Measurements from ENCODE around the gene TRABD2A.

TRABD2A gene

DNA sequence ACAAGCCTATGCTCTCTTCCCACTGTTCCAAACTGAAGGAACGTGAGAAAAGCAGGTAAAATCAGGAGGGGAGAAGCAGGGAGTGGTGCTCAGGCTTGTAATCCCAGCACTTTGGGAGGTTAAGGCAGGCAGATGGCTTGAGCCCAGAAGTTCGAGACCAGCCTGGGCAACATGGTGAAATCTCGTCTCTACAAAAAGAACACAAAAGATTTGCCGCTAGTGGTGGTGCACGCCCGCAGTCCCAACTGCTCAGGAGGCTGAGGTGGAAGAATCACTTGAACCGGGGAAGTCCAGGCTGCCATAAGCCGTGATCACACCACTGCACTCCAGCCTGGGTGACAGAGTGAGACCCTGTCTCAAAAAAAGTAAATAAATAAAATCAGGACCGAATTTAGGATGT, 23.3 kb upstream of the TRABD2A start:
- no peak for DNase-seq (ENCODE audit: low read depth)

DNA sequence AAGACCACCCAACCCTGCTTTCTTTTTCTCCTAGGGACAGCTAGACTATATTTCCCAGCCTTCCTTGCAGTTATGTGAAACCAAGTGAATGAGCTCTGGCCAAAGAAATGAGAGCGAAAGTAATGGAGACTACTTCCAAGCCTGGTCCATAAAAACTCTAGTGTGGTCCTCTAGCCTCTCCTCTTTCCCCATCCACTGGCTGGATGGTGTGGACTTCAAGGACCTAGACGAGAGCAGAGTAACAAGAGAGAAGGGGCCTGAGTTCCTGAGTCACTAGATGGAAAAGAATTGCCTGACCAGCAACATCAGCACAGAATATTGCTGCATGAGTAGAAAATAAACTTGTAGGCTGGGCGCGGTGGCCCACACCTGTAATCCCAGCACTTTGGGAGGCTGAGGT, 21.6 kb upstream of the TRABD2A start:
- no peak for DNase-seq (ENCODE audit: low read depth)

DNA sequence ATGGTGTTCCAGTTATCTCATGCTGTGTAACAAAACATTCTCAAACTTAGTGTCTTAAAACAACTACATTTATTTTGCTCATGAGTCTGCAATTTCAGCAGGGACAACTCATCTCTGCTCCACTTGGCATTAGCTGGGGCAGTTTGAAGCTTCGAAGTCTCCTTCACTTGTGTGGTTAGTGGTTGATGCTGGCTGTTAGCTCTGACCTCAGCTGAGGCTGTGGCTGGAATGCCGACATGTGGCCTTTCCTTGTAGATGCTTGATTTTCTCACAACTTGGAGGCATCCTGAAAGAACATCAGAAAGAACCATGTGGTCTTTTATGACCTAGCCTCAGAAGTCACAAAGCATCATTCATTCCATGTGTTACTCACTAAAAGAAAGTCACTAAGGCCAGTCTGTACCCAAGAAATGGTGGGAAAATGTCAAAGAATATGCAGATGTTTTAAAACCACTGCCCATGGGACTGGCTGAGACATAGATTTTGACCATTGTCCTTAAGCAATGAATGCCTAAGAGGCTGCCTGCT, 20.8 kb upstream of the TRABD2A start:
- no peak for DNase-seq (ENCODE audit: low read depth)

- no peak for DNase-seq (ENCODE audit: low read depth)
Observed at GRCh38 chr2:84900971-84901370, 20.1 kb upstream of the TRABD2A start.

DNA sequence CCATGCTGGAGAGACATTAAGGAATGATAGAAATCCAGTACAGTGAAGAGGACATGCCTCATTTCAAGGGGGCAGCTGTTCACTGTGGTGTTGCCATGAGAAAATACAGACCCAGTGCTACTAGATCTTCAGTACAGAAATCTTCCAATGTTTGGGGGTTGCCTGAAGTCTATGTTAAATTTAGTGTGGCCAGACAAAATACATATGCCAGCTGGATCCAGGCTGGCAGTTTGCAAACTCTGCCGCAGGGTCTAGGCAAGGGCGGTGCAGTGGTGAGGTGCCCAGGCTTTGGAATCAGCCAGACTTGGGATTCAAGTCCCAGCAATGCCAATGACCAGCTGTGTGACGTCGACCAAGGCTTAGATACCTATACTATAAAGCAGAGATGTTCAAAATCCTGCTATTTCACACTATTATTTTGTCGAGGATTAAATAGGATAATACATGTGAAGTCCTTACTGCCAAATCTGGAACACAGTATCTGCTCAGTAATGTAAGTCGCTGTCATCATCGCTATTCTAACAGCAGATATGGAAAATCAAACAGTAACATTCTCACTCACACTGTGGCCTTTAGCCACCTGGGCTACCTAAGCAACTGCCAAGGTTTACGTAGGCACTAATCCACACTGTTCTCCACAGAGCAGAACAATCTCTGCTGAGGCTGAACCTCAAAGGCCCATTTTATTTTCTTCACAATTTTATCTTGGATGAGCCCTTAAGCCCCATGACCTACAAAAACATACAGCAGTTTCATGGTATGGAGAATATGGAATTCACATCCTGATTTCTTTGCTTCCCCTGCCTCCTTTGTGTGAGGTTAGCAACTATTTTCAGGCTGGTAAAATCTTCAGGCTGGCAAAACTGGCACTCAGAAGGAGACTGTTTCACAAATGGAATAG, 18.7 kb upstream of the TRABD2A start:
- DNase-seq (ENCODE audit: low read depth): no peak

GRCh38 chr2:84897773-84898172, 16.9 kb upstream of the TRABD2A start:
- no peak for DNase-seq (ENCODE audit: low read depth)

DNA sequence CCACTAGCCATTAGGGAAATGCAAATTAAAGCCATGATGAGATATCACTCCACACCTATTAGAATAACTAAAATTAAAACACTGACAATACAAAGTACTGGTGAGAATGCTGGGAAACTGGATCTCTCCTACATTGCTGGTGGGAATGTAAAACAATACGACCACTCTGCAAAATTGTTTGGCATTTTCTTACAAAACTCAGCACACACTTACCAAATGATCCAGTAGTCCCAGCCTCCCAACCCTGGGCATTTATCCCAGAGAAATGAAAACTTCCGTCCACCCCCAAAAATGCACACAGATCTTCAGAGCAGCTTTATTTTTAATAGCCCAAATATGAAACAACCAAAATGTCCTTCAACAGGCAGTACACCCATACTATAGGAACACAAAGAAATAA, 15.7 kb upstream of the TRABD2A start:
- DNase-seq (ENCODE audit: low read depth): no peak

DNA sequence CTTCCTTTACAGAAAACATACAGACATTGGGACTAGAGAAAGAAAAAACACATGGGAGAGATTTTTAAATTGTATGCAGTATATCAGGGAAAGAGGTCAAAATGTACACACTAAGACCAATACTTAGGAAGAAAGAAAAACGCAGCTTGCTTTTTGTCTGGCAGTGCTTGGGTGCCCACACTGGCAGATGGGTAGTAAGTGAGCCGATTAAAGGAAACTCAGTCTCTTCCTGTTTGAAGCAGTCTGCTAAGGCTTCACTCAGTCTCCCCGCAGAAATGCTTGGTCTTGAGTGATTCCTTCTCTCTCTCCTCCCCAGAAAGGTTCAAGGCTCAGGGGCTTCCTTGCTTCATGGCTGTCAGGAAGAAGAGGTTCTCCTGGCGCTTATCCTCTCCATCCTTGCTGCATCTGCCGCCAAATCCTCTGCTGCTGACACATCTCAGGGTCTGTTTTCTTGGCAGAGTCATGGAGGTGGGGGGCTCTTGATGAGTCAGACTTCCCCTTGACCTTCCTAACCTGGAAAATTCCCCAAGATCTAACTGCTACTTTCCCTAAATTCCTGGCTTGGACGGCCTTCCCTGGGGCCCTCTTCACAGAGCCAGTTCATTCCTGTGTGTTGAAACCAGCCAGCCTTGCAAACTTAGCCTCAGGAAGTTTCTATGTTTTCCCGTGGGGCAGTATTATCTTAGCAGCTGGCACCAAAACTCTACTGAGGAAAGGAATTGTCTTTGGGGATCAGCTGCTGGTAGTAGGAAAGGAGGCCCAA, 14.1 kb upstream of the TRABD2A start:
- no peak for DNase-seq (ENCODE audit: low read depth)

GRCh38 chr2:84894131-84894586, 13.3 kb upstream of the TRABD2A start:
- no peak for DNase-seq (ENCODE audit: low read depth)

- no peak for DNase-seq (ENCODE audit: low read depth)
Observed at GRCh38 chr2:84891355-84892010, 10.6 kb upstream of the TRABD2A start.

GRCh38 chr2:84889332-84889731, 8.4 kb upstream of the TRABD2A start:
- DNase-seq (ENCODE audit: low read depth): no peak

- DNase-seq (ENCODE audit: low read depth): no peak
Observed at GRCh38 chr2:84888401-84889276, 7.8 kb upstream of the TRABD2A start.

DNA sequence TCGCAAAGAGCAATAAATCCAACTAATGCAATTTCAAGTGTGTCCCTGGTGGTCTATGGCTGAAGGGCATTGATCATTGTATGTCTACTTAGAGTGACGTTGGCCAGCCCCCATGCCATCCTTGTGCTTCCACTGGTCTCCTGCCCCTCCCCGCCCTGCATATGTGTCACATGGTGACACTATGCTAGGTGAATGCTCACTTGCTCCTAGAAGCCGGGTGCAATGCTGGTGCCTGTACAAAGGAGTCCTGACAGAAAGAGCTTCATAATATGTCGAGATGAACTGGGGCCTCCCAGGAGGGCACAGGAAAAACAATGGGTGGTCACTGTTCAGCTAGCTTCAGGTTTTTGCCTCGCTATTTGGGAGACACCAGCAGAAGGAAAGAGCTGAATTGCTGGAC, 5.9 kb upstream of the TRABD2A start:
- no peak for DNase-seq (ENCODE audit: low read depth)

DNA sequence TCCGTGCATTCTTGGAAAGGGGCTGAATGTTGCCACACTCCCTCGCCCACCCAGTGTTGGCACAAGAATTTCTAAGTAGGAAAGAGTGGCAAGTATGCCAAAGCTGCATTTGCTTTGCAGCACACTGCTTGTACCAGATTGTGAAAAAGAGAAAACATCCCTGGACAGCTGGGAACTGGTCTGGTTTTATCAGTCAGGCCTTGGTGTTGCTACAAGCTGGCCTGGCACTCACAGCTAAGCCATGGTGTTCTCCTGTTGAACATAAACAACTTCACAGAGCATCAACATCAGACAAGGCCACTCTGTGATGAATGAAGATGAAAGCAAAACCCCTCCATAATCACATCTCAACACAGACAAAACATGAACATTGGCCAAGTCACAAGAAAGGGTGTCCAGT, 4.2 kb upstream of the TRABD2A start:
- DNase-seq (ENCODE audit: low read depth): no peak

DNA sequence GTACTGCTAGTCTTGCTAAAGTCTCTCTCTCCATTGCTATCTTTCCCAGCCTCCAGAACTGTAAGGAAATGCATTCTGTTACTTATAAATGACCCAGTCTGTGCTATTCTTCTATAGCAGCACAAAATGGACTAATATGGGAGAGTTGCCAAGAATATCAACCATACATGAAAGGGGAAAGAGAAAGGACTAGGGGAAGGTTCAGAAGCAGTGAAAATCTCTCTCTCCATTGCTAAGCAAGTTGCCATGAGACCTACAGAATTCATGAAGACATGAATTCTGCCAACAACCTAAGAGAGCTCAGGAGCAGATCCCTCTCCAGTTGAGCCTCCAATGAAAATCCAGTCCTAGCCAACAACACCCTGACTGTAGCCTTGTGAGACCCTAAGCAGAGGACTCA, 3.6 kb upstream of the TRABD2A start:
- no peak for DNase-seq (ENCODE audit: low read depth)

- DNase-seq (ENCODE audit: low read depth): no peak
Observed at GRCh38 chr2:84882775-84883550, 2.1 kb upstream of the TRABD2A start.

- no peak for DNase-seq (ENCODE audit: low read depth)
Observed at GRCh38 chr2:84882414-84882738, 1.5 kb upstream of the TRABD2A start.

GRCh38 chr2:84881581-84882413, 913 bp upstream of the TRABD2A start:
- peak; percentile 84 for DNase-seq (ENCODE audit: low read depth)

DNA sequence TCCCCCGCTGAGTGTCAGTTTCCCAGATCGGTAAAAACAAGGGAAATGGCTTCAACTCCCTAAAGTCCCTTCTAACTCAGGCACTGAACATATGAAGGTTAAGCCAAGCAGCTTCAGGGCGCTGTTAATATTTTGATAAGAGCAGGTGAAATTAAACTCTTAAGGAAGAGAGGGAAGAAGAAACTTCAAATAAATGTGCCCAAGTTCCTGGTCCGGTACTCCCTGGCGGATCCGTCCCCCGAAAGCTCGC, 564 bp downstream of the TRABD2A start:
- DNase-seq (ENCODE audit: low read depth): no peak
